GM12874 (cell line): Measurements from ENCODE around the gene FALEC.

Experiments used
- TF ChIP-seq, protein P1 (sequence below): IDR thresholded peaks from 2 replicates; pipeline ENCODE4 v1.5.1; 2011; ENCODE audit warnings: low read depth, mild to moderate bottlenecking, control low read depth, low read length, moderate library complexity; ENCODE audit not compliant: insufficient read depth

FALEC gene

DNA sequence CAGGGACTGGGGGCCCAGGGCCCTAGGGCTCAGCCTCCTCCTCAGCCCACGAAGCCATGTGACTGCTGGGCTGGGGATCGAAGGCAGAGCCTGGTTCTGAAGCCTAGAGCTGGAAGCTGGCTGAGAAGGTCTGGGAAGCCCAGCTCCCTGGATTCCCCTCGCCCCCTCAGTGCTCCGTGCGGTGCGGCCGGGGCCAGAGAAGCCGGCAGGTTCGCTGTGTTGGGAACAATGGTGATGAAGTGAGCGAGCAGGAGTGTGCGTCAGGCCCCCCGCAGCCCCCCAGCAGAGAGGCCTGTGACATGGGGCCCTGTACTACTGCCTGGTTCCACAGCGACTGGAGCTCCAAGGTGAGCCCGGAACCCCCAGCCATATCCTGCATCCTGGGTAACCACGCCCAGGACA, 42.8 kb downstream of the FALEC start:
- TF ChIP-seq, protein P1, sequence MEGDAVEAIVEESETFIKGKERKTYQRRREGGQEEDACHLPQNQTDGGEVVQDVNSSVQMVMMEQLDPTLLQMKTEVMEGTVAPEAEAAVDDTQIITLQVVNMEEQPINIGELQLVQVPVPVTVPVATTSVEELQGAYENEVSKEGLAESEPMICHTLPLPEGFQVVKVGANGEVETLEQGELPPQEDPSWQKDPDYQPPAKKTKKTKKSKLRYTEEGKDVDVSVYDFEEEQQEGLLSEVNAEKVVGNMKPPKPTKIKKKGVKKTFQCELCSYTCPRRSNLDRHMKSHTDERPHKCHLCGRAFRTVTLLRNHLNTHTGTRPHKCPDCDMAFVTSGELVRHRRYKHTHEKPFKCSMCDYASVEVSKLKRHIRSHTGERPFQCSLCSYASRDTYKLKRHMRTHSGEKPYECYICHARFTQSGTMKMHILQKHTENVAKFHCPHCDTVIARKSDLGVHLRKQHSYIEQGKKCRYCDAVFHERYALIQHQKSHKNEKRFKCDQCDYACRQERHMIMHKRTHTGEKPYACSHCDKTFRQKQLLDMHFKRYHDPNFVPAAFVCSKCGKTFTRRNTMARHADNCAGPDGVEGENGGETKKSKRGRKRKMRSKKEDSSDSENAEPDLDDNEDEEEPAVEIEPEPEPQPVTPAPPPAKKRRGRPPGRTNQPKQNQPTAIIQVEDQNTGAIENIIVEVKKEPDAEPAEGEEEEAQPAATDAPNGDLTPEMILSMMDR: no peak

DNA sequence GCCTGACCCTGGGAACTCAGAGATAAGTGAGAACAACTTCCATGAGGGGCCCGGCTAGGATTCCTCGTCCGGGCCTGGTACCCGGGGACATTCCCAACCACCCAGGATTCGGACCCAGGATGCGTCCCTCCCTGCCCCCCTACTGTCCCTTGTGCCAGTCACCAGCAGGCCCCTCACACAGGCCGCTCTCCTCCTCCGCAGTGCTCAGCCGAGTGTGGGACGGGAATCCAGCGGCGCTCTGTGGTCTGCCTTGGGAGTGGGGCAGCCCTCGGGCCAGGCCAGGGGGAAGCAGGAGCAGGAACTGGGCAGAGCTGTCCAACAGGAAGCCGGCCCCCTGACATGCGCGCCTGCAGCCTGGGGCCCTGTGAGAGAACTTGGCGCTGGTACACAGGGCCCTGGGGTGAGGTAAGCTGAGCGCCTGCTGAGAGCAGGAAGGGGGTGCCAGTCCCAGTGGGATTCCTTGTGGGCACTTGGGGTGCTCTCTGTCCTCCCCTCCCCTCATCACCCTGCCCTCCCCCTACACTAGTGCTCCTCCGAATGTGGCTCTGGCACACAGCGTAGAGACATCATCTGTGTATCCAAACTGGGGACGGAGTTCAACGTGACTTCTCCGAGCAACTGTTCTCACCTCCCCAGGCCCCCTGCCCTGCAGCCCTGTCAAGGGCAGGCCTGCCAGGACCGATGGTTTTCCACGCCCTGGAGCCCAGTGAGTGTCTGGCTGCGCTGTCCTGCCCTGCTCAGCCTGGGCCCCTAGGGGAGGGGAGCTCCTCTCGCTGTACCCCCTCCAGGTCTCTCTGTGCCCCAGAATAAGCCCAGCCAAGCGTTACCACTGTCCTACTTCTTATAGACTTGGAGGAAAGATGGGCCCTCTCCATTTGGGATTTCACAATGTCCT, 43.5 kb downstream of the FALEC start:
- TF ChIP-seq, protein P1: no peak

DNA sequence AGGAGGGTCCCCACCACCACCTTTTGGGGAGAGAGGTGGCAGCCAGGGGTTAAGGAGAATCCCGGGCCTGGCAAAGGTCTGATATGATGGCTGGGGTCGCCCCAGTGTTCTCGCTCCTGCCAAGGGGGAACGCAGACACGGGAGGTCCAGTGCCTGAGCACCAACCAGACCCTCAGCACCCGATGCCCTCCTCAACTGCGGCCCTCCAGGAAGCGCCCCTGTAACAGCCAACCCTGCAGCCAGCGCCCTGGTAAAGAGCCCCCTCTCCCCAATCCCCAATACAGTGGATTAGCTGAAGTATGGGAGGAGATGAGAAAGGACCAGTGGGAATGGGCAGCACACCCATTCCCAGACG, 44.1 kb downstream of the FALEC start:
- TF ChIP-seq, protein P1: no peak

DNA sequence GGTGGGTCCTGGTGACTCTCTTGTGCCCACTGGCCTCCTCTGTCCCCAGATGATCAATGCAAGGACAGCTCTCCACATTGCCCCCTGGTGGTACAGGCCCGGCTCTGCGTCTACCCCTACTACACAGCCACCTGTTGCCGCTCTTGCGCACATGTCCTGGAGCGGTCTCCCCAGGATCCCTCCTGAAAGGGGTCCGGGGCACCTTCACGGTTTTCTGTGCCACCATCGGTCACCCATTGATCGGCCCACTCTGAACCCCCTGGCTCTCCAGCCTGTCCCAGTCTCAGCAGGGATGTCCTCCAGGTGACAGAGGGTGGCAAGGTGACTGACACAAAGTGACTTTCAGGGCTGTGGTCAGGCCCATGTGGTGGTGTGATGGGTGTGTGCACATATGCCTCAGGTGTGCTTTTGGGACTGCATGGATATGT, 44.5 kb downstream of the FALEC start:
- TF ChIP-seq, protein P1: peak; percentile 97

DNA sequence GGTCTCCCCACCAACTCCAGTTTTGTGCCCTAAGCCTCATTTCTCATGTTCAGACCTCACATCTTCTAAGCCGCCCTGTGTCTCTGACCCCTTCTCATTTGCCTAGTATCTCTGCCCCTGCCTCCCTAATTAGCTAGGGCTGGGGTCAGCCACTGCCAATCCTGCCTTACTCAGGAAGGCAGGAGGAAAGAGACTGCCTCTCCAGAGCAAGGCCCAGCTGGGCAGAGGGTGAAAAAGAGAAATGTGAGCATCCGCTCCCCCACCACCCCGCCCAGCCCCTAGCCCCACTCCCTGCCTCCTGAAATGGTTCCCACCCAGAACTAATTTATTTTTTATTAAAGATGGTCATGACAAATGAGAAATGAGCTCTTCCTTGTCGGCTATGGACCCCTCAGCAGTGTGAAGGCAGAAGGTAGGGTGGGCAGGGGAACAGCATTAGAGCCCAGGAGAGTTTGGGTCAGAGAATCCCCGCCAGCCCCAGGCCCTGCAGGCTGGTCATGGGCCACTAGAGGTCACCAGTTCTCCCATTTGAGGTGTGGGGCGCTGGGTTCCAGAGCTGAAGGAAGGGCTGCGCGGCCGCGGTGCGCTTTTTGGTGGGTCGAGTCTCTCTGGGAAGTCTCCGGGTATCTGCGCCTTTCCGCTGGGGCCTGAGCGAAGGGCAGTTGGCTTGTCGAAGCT, 45.2 kb downstream of the FALEC start:
- TF ChIP-seq, protein P1: peak; percentile 92

DNA sequence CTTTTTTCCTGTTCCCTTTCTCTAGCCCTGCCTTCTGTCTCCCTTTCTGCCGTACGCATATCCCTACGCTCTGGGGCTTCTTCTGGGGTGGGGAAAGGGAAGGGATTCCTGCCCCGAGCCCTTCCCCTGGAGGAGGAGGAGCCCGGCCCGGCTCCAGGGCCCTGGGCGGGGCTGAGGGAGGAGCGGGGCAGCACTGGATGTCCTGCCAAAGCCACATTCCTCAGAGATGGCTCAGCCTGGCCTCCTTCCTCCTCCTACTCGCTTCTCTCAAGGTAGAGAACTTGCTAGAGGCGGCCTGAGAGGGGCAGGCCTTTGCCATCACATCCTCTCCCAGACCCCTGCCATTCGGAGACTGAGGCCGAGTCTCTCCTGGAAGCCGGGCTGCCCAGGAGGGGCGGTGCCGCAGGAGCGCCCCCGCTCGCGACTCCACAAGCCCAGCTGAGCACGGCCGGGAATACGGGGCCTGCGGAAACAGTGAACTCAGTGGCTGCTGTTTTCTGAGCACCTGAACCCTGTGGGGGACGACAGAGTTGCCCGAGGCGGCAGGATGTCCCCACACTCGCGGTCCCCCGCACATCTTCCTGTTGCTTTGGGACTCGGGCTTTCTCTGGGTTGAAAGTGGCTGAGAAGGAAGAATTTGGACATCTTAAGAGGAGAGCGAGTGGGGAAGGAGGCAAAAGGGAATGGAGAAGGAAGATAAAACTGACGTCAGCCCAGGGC, 45.9 kb downstream of the FALEC start:
- TF ChIP-seq, protein P1: no peak

DNA sequence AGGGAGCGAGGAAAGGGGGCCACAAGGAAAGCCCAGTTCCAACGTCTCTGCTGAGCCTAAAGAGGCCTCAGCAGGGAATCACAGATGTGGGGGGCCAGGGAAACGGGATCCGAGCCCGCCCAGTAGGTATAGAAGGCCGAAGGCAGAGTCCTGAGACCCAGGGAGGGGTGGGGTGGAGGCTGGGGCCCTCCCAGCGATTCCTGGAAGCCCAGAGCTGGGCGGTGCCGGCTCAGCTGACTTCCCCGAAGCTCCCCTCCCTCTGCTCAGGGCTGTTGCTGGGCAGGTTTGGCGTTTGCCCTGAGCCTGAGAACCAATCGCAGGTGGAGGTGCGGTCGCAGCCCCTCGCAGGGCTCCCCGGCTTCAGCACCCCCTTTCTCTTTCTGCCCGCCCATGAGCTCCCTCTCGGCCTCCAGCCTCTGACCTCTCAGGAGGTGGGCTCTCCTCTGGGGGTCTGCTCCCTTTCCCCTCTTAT, 46.5 kb downstream of the FALEC start:
- TF ChIP-seq, protein P1: no peak
